IMR-90 (cell line): ENCODE results near the gene PCBP3. TPM values are rescaled to one million over a fixed set of nuclear protein-coding genes. Genes with fewer than 3 reads are reported as not detected.

Experiments used
- ATAC-seq: fragments of 200-7000 bp; cut with Tn5 transposase; 2 replicates; pipeline ENCODE4 v1.9.1; 2020; ENCODE audit warnings: low read depth, mild to moderate bottlenecking, moderate library complexity
- BruUV-seq: library from RNA; stranded (reverse); fragments of 400-500 nt; replicated peaks from 2 replicates; lab custom pipeline; 2021; lab: Mats Ljungman, UMichigan
- CTCF ChIA-PET: fragments of 300-600 bp; formaldehyde crosslinking; extraction: SDS; loops from one replicate; lab custom pipeline; 2021; ENCODE audit warnings: antibody characterized with exemption; lab: Yijun Ruan, JAX
- POLR2A ChIA-PET: fragments of 300-600 bp; sonication (Branson Sonifier 250); formaldehyde crosslinking; loops from one replicate; lab custom pipeline; 2022; ENCODE audit warnings: antibody characterized with exemption; ENCODE audit not compliant: unreplicated experiment; lab: Charles Lee
- DNase-seq: peaks from one replicate; pipeline ENCODE4 v3.0.0; 2013
- H2AFZ ChIP-seq: replicated peaks from 2 replicates; pipeline ENCODE3; 2013; ENCODE audit warnings: low read length, mild to moderate bottlenecking; ENCODE audit not compliant: poor library complexity
- H2AK5ac ChIP-seq: 2 replicates; pipeline ENCODE4 v1.6.1; 2013; ENCODE audit warnings: low read depth, low read length, inconsistent platforms
- H2AK9ac ChIP-seq: replicated peaks from 2 replicates; pipeline ENCODE3; 2013; ENCODE audit warnings: mild to moderate bottlenecking, low read depth, low read length, moderate library complexity; ENCODE audit not compliant: poor library complexity
- H2BK120ac ChIP-seq: 2 replicates; pipeline ENCODE4 v1.6.1; 2013; ENCODE audit warnings: low read depth, low read length, inconsistent platforms
- H2BK15ac ChIP-seq: 3 replicates; pipeline ENCODE4 v1.6.1; 2013; ENCODE audit warnings: low read depth, low read length, inconsistent platforms
- H2BK20ac ChIP-seq: 2 replicates; pipeline ENCODE4 v1.6.1; 2013; ENCODE audit warnings: low read depth, mild to moderate bottlenecking, inconsistent platforms, low read length, moderate library complexity
- H2BK5ac ChIP-seq: 2 replicates; pipeline ENCODE4 v1.6.1; 2013; ENCODE audit warnings: mild to moderate bottlenecking, low read depth, low read length, inconsistent platforms; ENCODE audit not compliant: poor library complexity, severe bottlenecking
- H3K14ac ChIP-seq: replicated peaks from 2 replicates; pipeline ENCODE4 v1.6.1; 2013; ENCODE audit warnings: low read depth, low read length, inconsistent platforms
- H3K18ac ChIP-seq: 2 replicates; pipeline ENCODE4 v1.6.1; 2013; ENCODE audit warnings: low read depth, low read length, control low read depth
- H3K23ac ChIP-seq: 2 replicates; pipeline ENCODE4 v1.6.1; 2013; ENCODE audit warnings: low read depth, low read length, inconsistent platforms
- H3K27ac ChIP-seq: 2 replicates; pipeline ENCODE4 v1.5.1; 2013; ENCODE audit warnings: mild to moderate bottlenecking, control low read depth, low read length; ENCODE audit not compliant: insufficient read depth
- H3K27me3 ChIP-seq: 2 replicates; pipeline ENCODE4 v1.6.1; 2013; ENCODE audit warnings: low read length; ENCODE audit not compliant: control insufficient read depth, insufficient read depth
- H3K36me3 ChIP-seq: 2 replicates; pipeline ENCODE4 v1.6.1; 2013; ENCODE audit warnings: low read length, mixed read lengths; ENCODE audit not compliant: control insufficient read depth, insufficient read depth
- H3K4ac ChIP-seq: 2 replicates; pipeline ENCODE4 v1.6.1; 2013; ENCODE audit warnings: low read depth, low read length, inconsistent platforms
- H3K4me1 ChIP-seq: 2 replicates; pipeline ENCODE4 v1.6.1; 2013; ENCODE audit warnings: low read length, mixed read lengths; ENCODE audit not compliant: control insufficient read depth, insufficient read depth
- H3K4me2 ChIP-seq: 2 replicates; pipeline ENCODE4 v1.6.1; 2013; ENCODE audit warnings: low read depth, mild to moderate bottlenecking, control low read depth, low read length, moderate library complexity
- H3K4me3 ChIP-seq: 2 replicates; pipeline ENCODE4 v1.5.1; 2013; ENCODE audit warnings: low read depth, mild to moderate bottlenecking, control low read depth, low read length, moderate library complexity; ENCODE audit not compliant: insufficient read depth
- H3K56ac ChIP-seq: 2 replicates; pipeline ENCODE4 v1.6.1; 2013; ENCODE audit warnings: low read length, inconsistent platforms; ENCODE audit not compliant: insufficient read depth; ENCODE audit errors: extremely low read depth
- H3K79me1 ChIP-seq, 2 experiments: 2 replicates each; pipeline ENCODE4 v1.6.1; 2013; ENCODE audit warnings: low read length in 2 of 2, inconsistent platforms in 1 of 2, low read depth in 1 of 2
- H3K9ac ChIP-seq: 2 replicates; pipeline ENCODE4 v1.6.1; 2013; ENCODE audit warnings: low read depth, low read length, control low read depth
- H3K9me1 ChIP-seq: 2 replicates; pipeline ENCODE4 v1.6.1; 2013; ENCODE audit warnings: low read length, inconsistent platforms; ENCODE audit not compliant: insufficient read depth
- H3K9me3 ChIP-seq: 2 replicates; pipeline ENCODE4 v1.6.1; 2013; ENCODE audit warnings: low read length; ENCODE audit not compliant: control insufficient read depth, insufficient read depth
- H4K20me1 ChIP-seq: 2 replicates; pipeline ENCODE4 v1.6.1; 2013; ENCODE audit warnings: low read length, inconsistent platforms; ENCODE audit not compliant: insufficient read depth
- H4K5ac ChIP-seq: 2 replicates; pipeline ENCODE4 v1.6.1; 2013; ENCODE audit warnings: mild to moderate bottlenecking, low read depth, low read length, control low read depth
- H4K8ac ChIP-seq, 2 experiments: 2 replicates each; pipeline ENCODE4 v1.6.1; 2013; ENCODE audit warnings: low read depth in 2 of 2, low read length in 2 of 2, control low read depth in 1 of 2, inconsistent platforms in 1 of 2
- H4K91ac ChIP-seq: 2 replicates; pipeline ENCODE4 v1.6.1; 2013; ENCODE audit warnings: low read depth, low read length, inconsistent platforms; ENCODE audit not compliant: insufficient read depth
- BHLHE40 ChIP-seq: fragments of 150-350 bp; IDR thresholded peaks from 2 replicates; pipeline ENCODE4 v1.6.1; 2016; ENCODE audit warnings: mild to moderate bottlenecking, low read depth, low read length
- CTCF ChIP-seq: conservative IDR thresholded peaks from 2 replicates; pipeline ENCODE4 v1.5.1; 2012; ENCODE audit warnings: mild to moderate bottlenecking, low read depth, low read length, improper control_type of control experiment
- ELK1 ChIP-seq: fragments of 150-350 bp; IDR thresholded peaks from 2 replicates; pipeline ENCODE4 v1.6.1; 2016; ENCODE audit warnings: low read depth, mild to moderate bottlenecking, low read length, moderate library complexity, borderline replicate concordance
- MAZ ChIP-seq: IDR thresholded peaks from 2 replicates; pipeline ENCODE4 v1.6.1; 2012; ENCODE audit warnings: low read depth, mild to moderate bottlenecking, low read length, improper control_type of control experiment, moderate library complexity, borderline replicate concordance
- MXI1 ChIP-seq: IDR thresholded peaks from 2 replicates; pipeline ENCODE4 v1.6.1; 2012; ENCODE audit warnings: low read depth, mild to moderate bottlenecking, low read length, moderate library complexity, borderline replicate concordance
- NFE2L2 ChIP-seq: fragments of 150-350 bp; IDR thresholded peaks from 2 replicates; pipeline ENCODE4 v1.6.1; 2016; ENCODE audit warnings: low read depth, mild to moderate bottlenecking, low read length
- RAD21 ChIP-seq: IDR thresholded peaks from 2 replicates; pipeline ENCODE4 v1.6.1; 2012; ENCODE audit warnings: low read length, improper control_type of control experiment
- RCOR1 ChIP-seq: IDR thresholded peaks from 2 replicates; pipeline ENCODE4 v1.6.1; 2012; ENCODE audit warnings: mild to moderate bottlenecking, low read length, improper control_type of control experiment; ENCODE audit not compliant: insufficient replicate concordance
- RFX5 ChIP-seq: IDR thresholded peaks from 2 replicates; pipeline ENCODE4 v1.8.0; 2012; ENCODE audit warnings: low read depth, mild to moderate bottlenecking, low read length, moderate library complexity
- SMC3 ChIP-seq: fragments of 150-350 bp; IDR thresholded peaks from 2 replicates; pipeline ENCODE4 v1.6.1; 2016; ENCODE audit warnings: low read depth, mild to moderate bottlenecking, antibody characterized with exemption, low read length, moderate library complexity
- USF2 ChIP-seq: fragments of 150-350 bp; IDR thresholded peaks from 2 replicates; pipeline ENCODE4 v1.6.1; 2017; ENCODE audit warnings: mild to moderate bottlenecking, antibody characterized with exemption, low read length, low read depth
- WGBS, 2 experiments: methylation state at CpG; one replicate each; pipeline versions ENCODE4 v1.1.5 to v1.1.7; 2013; ENCODE audit warnings: missing lambda C conversion rate in 2 of 2; ENCODE audit not compliant: insufficient read length in 1 of 2; ENCODE audit errors: extremely low coverage in 2 of 2; 5-methylcytosine and 5-hydroxymethylcytosine counted together
- dilution Hi-C: fragments of 300-500 bp; cut with HindIII; formaldehyde crosslinking; loops from one replicate; pipeline ENCODE4 v1.14.3; 2018; ENCODE audit warnings: low sequenced_read_pairs; ENCODE audit not compliant: unreplicated experiment
- in situ Hi-C: fragments of 300-500 bp; cut with MboI; formaldehyde crosslinking; loops from 3 replicates; pipeline ENCODE4 v1.14.3; 2019; ENCODE audit warnings: low sequenced_read_pairs, inconsistent platforms, mixed read lengths
- intact Hi-C: fragments of 100-400 bp; cut with micrococcal nuclease; formaldehyde crosslinking; loops from 2 replicates; pipeline ENCODE4 v1.10.0; 2022
- polyA plus RNA-seq, 3 experiments: library from polyadenylated mRNA; depleted of rRNA; stranded (reverse); fragments of >200 nt; gene quantifications; 2 replicates each; pipeline ENCODE4 v1.2.3, GENCODE V29; 2012; ENCODE audit warnings: low replicate concordance in 1 of 3
- total RNA-seq: library from RNA; depleted of rRNA; stranded (reverse); fragments of >200 nt; gene quantifications from 2 replicates; pipeline ENCODE4 v1.2.3, GENCODE V29; 2012

The PCBP3 gene
- total and polyA plus RNA-seq, 2 of the 4 experiments (the other 2 are of a cell fraction): 2.9 to 3.9 TPM

DNA sequence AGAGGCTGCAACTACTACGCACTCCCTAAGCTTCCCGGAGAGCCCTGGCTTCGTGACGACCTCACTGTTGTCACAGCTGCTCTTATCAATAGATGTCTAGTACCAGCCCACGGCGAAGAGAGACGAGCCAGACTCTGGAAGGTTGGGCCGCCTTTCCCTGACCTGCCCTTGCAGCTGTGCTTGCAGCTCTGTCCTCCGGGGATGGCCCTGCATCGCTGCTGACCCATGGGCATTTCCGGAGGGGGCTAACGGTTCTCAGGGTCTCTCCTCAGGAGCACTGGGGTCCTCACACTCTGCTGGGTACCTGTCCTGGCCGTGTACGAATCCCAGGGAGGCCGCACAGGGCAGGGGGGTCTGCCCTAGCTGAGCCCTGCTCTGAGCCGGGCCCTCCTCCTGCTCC is 244.3 kb downstream of the PCBP3 start:
- Histone ChIP-seq H3K9me3 (peaks cover 2% of the 10 kb centered on the region; the same call in 1 of the 2 replicates), H2BK20ac (no peak overlapping the region), H4K5ac (no peak overlapping the region), H3K79me1 (no peaks in the 10 kb centered on the region), H3K18ac (no peak overlapping the region), H4K91ac (no peak overlapping the region), H3K9me1 (no peaks in the 10 kb centered on the region; the same call in 1 of the 2 replicates), H4K8ac (no peak overlapping the region), H2AK9ac (no peak overlapping the region), H2BK5ac (no peak overlapping the region), H3K27me3 (peaks cover 21% of the 10 kb centered on the region; the same call in 1 of the 2 replicates), H3K23ac (no peak overlapping the region), H3K27ac (no peak overlapping the region), H3K4me1 (peaks cover 7% of the 10 kb centered on the region), H3K4me2 (no peak overlapping the region), H3K36me3 (no peaks in the 10 kb centered on the region), H2BK15ac (no peak overlapping the region), H3K4ac (no peak overlapping the region), H2AFZ (peak overlapping the region; percentile 4), H2BK120ac (no peak overlapping the region), H4K20me1 (no peaks in the 10 kb centered on the region), H3K4me3 (no peak overlapping the region), H3K9ac (no peak overlapping the region), H3K56ac (no peak overlapping the region), H2AK5ac (peak overlapping the region; percentile 20; the same call in 1 of the 2 replicates), H3K14ac (no peak overlapping the region)
- TF ChIP-seq MXI1 (no peak), MAZ (no peak), CTCF (no peak), RCOR1 (no peak), ELK1 (no peak), NFE2L2 (no peak), USF2 (no peak), BHLHE40 (no peak), RFX5 (no peak), SMC3 (no peak), RAD21 (no peak)
- intact Hi-C loops: no loop called here
- ATAC-seq (no peak), DNase-seq (no peak)
- BruUV-seq: no TSS peak
- ChIA-PET POLR2A (no interaction called here), CTCF (interaction anchor here (0.5 kb wide), 1 partner anchor 542 kb away, joined by 3 read pairs; no protein-coding TSS in a partner anchor)
- in situ Hi-C loops: no loop called here
- 82% methylated on average over 14 of the region's 16 CpGs; no CpG with 5 or more reads in 1 of the 2 experiments for WGBS, 2 experiments
- dilution Hi-C loops: no loop called here
